LNCaP clone FGC (cell line): ENCODE measurements around the gene KIAA1549.
"Not testable (repeated sequence)": the region's sequence is repeated elsewhere in the genome, so short reads cannot be mapped to it uniquely, and the experiment has no call there.

Source experiments
- DNase-seq: peaks from one replicate; pipeline ENCODE4 v3.0.0-alpha.2; 2011; ENCODE audit warnings: low read depth
- H3K4me3 ChIP-seq: 2 replicates; pipeline ENCODE4 v1.5.1; 2011; ENCODE audit warnings: mild to moderate bottlenecking, low read depth, low read length, control low read depth
- CTCF ChIP-seq: IDR thresholded peaks from 2 replicates; pipeline ENCODE4 v1.5.1; 2012; ENCODE audit warnings: mild to moderate bottlenecking; ENCODE audit not compliant: control insufficient read depth, insufficient read depth; ENCODE audit errors: extremely low read depth

Gene KIAA1549

GRCh38 chr7:138945821-138946220 lies 35.4 kb downstream of the KIAA1549 start:
- no peak for DNase-seq
- no peak for TF ChIP-seq CTCF
- no peak overlapping the region for H3K4me3 ChIP-seq

- TF ChIP-seq CTCF: no peak
- no peak for DNase-seq
- no peak overlapping the region for H3K4me3 ChIP-seq
Observed at GRCh38 chr7:138945154-138945553, 36.0 kb downstream of the KIAA1549 start.

GRCh38 chr7:138944592-138944991 lies 36.6 kb downstream of the KIAA1549 start:
- H3K4me3 ChIP-seq: no peak overlapping the region
- DNase-seq: no peak
- no peak for TF ChIP-seq CTCF

GRCh38 chr7:138943061-138943460 lies 38.1 kb downstream of the KIAA1549 start:
- TF ChIP-seq CTCF: no peak
- no peak for DNase-seq
- no peak overlapping the region for H3K4me3 ChIP-seq

- DNase-seq: no peak
- no peak overlapping the region for H3K4me3 ChIP-seq
- no peak for TF ChIP-seq CTCF
Observed at GRCh38 chr7:138941545-138941944, 39.6 kb downstream of the KIAA1549 start.

- not testable (repeated sequence) for DNase-seq, H3K4me3 ChIP-seq
Observed at GRCh38 chr7:138940602-138941001, 40.6 kb downstream of the KIAA1549 start.

GRCh38 chr7:138937484-138937883 lies 43.7 kb downstream of the KIAA1549 start:
- H3K4me3 ChIP-seq: no peak overlapping the region
- no peak for DNase-seq
- no peak for TF ChIP-seq CTCF
